ENCODE measurements around the gene EFHD2. TPM values are rescaled to one million over a fixed set of nuclear protein-coding genes. Genes with fewer than 3 reads are reported as not detected.
A peak's percentile ranks its signal among the peaks of the same experiment; 100 is the strongest.
"Not testable (repeated sequence)": the region's sequence is repeated elsewhere in the genome, so short reads cannot be mapped to it uniquely, and the experiment has no call there.

Gene EFHD2
- total RNA-seq, 1 donor from 2014 or later: 19.5 TPM

DNA sequence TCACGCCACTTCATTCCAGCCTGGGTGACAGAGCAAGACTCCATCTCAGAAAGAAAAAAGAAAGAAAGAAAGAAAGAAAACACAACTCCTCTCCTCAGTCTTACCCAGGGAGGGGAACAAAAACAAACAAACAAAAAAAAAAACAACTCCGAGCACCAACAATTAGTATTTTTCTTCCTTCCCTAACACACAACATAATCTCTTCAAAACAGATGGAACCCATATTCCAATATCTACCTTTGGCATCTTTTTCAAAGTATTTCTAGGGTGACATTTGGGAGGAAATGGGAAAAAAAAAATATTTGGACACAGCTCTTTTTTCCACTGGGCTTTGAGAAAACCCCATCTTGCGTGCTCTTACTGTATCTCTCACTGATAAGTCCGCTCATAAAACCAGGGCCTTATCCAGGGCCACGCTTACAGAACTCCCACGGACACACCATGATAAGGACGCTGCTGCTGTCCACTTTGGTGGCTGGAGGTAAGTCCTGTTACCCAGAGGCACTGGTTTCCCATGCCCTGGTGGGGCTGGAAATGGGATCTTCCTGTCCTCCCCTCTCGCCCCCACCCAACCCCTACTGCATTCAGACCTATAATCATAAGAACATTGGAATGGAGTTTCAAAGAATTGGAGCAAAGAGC is 46.7 kb downstream of the EFHD2 start, which contains the start of gene CELA2A:
Gene CELA2A (plus strand): TSS at position 420 of the 642 bp plus-strand sequence. CDS start 22 bp downstream, at position 442.
- H3K9me3 Mint-ChIP-seq: no peaks in the 10 kb centered on the region
- H3K4me3 Mint-ChIP-seq: no peak within 1 kb of the TSS
- peaks cover 15% of the 10 kb centered on the region for H3K4me1 Mint-ChIP-seq (ENCODE audit: unreplicated experiment)
- H3K27me3 Mint-ChIP-seq: no peaks in the 10 kb centered on the region
- no peaks in the 10 kb centered on the region for H3K36me3 Mint-ChIP-seq
- H3K27ac Mint-ChIP-seq: peak within 1 kb of the TSS; percentile 1
- no peak for DNase-seq (ENCODE audit: extremely low spot score, unreplicated experiment)
- TF ChIP-seq, protein P1, sequence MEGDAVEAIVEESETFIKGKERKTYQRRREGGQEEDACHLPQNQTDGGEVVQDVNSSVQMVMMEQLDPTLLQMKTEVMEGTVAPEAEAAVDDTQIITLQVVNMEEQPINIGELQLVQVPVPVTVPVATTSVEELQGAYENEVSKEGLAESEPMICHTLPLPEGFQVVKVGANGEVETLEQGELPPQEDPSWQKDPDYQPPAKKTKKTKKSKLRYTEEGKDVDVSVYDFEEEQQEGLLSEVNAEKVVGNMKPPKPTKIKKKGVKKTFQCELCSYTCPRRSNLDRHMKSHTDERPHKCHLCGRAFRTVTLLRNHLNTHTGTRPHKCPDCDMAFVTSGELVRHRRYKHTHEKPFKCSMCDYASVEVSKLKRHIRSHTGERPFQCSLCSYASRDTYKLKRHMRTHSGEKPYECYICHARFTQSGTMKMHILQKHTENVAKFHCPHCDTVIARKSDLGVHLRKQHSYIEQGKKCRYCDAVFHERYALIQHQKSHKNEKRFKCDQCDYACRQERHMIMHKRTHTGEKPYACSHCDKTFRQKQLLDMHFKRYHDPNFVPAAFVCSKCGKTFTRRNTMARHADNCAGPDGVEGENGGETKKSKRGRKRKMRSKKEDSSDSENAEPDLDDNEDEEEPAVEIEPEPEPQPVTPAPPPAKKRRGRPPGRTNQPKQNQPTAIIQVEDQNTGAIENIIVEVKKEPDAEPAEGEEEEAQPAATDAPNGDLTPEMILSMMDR (conservative IDR thresholded peaks at IDR 0.05): no peak

DNA sequence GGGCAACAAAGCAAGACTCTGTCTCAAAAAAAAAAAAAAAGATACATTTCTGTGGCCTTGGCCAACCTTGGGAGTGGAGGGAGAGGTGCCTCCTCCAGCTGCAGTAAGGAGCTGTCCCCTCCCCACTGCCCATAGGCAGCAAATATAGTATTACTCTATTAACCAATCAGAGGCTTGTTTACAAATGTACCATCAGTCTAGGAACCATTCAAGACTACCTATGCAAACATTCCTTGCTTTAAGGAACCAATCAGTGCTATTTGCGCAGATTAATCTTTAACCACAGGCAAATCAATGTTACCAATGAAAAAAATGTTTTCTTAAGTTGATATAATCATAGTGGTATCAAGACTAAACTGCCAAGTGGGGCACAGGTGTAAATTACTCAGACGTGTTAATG is 47.9 kb downstream of the EFHD2 start:
- H3K9me3 Mint-ChIP-seq: no peaks in the 10 kb centered on the region
- H3K27ac Mint-ChIP-seq: no peak overlapping the region
- DNase-seq (ENCODE audit: extremely low spot score, unreplicated experiment): no peak
- H3K4me3 Mint-ChIP-seq: no peak overlapping the region
- TF ChIP-seq, protein P1 (conservative IDR thresholded peaks at IDR 0.05): no peak
- peaks cover 15% of the 10 kb centered on the region for H3K4me1 Mint-ChIP-seq (ENCODE audit: unreplicated experiment)
- H3K36me3 Mint-ChIP-seq: no peaks in the 10 kb centered on the region
- no peaks in the 10 kb centered on the region for H3K27me3 Mint-ChIP-seq

GRCh38 chr1:15458388-15458787 is 48.7 kb downstream of the EFHD2 start:
- H3K27ac Mint-ChIP-seq; H3K36me3 Mint-ChIP-seq; H3K4me3 Mint-ChIP-seq; H3K27me3 Mint-ChIP-seq; DNase-seq (ENCODE audit: extremely low spot score, unreplicated experiment); H3K9me3 Mint-ChIP-seq: not testable (repeated sequence)
- peaks cover 15% of the 10 kb centered on the region for H3K4me1 Mint-ChIP-seq (ENCODE audit: unreplicated experiment)

DNA sequence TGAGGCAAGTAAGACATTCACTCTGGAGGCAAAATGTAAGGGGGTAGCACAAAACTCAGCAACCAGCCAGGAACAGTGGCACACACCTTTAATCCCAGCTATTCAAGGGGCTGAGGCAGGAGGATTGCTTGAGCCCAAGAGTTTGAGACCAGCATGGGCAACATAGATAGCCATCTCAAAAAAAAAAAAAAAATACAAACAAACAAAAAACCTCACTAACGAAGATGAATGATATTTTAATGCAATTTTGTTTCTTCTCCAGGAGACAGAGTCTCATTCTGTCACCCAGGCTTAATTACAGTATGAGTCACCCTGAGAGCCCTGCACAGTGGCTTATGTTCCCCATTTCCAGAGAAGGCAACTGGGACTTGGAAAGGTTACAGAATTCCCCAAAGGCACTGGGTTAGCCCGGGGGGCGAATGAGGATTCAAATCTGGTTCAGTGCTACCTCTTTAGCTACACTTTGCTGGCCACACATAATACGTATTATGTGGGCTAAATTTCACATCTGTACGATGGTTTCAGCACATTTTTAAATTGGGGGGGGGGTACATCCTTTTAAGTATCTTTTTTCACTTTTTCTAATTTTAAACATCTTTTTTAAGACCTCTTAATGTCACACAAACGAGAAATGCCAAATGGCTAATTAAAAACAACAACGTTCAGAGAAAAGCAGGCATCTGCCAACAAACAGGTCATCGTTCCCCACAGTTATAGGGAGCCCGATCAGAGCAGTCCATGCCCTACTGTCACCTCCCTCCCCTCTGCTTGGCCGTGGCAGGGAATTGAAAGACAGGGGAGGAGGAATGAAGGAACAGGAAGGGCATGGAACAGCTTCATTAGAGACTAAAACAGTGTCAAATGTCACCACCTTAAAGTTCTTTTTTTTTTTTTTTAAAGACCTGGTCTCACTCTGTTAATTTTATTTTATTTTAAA is 50.4 kb downstream of the EFHD2 start:
- Mint-ChIP-seq H3K4me3 (no peak overlapping the region), H3K4me1 (ENCODE audit: unreplicated experiment) (peaks cover 15% of the 10 kb centered on the region), H3K36me3 (no peaks in the 10 kb centered on the region), H3K27ac (no peak overlapping the region), H3K9me3 (no peaks in the 10 kb centered on the region), H3K27me3 (no peaks in the 10 kb centered on the region)
- DNase-seq (ENCODE audit: extremely low spot score, unreplicated experiment): no peak
- TF ChIP-seq, protein P1 (conservative IDR thresholded peaks at IDR 0.05): no peak

- no peak for DNase-seq (ENCODE audit: extremely low spot score, unreplicated experiment)
- Mint-ChIP-seq H3K4me1 (ENCODE audit: unreplicated experiment) (peaks cover 10% of the 10 kb centered on the region), H3K27ac (no peak overlapping the region), H3K4me3 (no peak overlapping the region), H3K36me3 (no peaks in the 10 kb centered on the region), H3K27me3 (no peaks in the 10 kb centered on the region), H3K9me3 (no peaks in the 10 kb centered on the region)
- TF ChIP-seq, protein P1 (conservative IDR thresholded peaks at IDR 0.05): no peak
These were observed 51.0 kb downstream of the EFHD2 start for GRCh38 chr1:15460708-15461095.

- not testable (repeated sequence) for H3K27ac Mint-ChIP-seq; H3K9me3 Mint-ChIP-seq; DNase-seq (ENCODE audit: extremely low spot score, unreplicated experiment); H3K4me3 Mint-ChIP-seq; H3K4me1 Mint-ChIP-seq (ENCODE audit: unreplicated experiment); H3K36me3 Mint-ChIP-seq; H3K27me3 Mint-ChIP-seq
These were observed 53.5 kb downstream of the EFHD2 start for GRCh38 chr1:15463064-15463800.

DNA sequence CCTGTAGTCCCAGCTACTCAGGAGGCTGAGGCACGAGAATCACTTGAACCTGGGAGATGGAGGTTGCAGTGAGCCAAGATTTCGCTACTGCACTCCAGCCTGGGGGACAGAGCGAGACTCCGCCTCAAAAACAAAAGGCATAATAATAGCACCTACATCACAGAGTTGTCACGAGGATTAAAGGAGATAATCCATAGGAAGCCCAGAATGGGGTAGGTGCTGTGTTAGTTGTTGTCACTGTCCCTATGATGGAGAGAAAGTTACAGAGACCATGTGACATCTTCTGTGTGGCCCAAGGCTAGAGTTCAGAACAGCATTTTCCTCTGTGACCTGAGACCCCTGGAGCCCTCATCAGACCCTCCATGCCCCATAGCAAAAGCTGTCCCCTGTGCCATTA is 54.2 kb downstream of the EFHD2 start:
- H3K27me3 Mint-ChIP-seq; H3K4me1 Mint-ChIP-seq (ENCODE audit: unreplicated experiment); H3K4me3 Mint-ChIP-seq; H3K27ac Mint-ChIP-seq; H3K9me3 Mint-ChIP-seq; H3K36me3 Mint-ChIP-seq; DNase-seq (ENCODE audit: extremely low spot score, unreplicated experiment): not testable (repeated sequence)

All from type B pancreatic cell (in vitro differentiated cells).